K562 (cell line): Measurements from ENCODE around the gene MT1E. TPM values are rescaled to one million over a fixed set of nuclear protein-coding genes. Genes with fewer than 3 reads are reported as not detected.

Experiments used
- FOXJ3 ChIP-seq: sonication (generic); formaldehyde crosslinking; IDR thresholded peaks from 2 replicates; pipeline ENCODE4 v1.4.0; 2020; ENCODE audit warnings: mild to moderate bottlenecking, missing genetic modification reagents
- MEIS2 ChIP-seq: fragments of 450-650 bp; IDR thresholded peaks from 2 replicates; pipeline ENCODE4 v1.6.1; 2014; ENCODE audit warnings: mild to moderate bottlenecking; ENCODE audit not compliant: partially characterized antibody
- MIER1 ChIP-seq: fragments of 450-650 bp; IDR thresholded peaks from 2 replicates; pipeline ENCODE4 v1.6.1; 2016; ENCODE audit warnings: antibody characterized with exemption, mild to moderate bottlenecking, low read depth
- MTA2 ChIP-seq: fragments of 450-650 bp; IDR thresholded peaks from 2 replicates; pipeline ENCODE4 v1.6.1; 2016; ENCODE audit warnings: low read depth
- SRSF9 ChIP-seq: fragments of 200-400 bp; formaldehyde crosslinking; IDR thresholded peaks from 2 replicates; pipeline ENCODE4 v1.6.1; 2017; ENCODE audit warnings: low read depth, low read length, borderline replicate concordance
- TAF9B ChIP-seq: fragments of 450-650 bp; IDR thresholded peaks from 2 replicates; pipeline ENCODE4 v1.6.1; 2018; ENCODE audit warnings: mild to moderate bottlenecking; ENCODE audit not compliant: partially characterized antibody
- XRCC5 ChIP-seq: fragments of 200-400 bp; formaldehyde crosslinking; IDR thresholded peaks from 2 replicates; pipeline ENCODE4 v1.6.1; 2017; ENCODE audit warnings: low read depth, mild to moderate bottlenecking, low read length
- ZBTB8A ChIP-seq: fragments of 450-650 bp; IDR thresholded peaks from 2 replicates; pipeline ENCODE4 v1.6.1; 2018; ENCODE audit warnings: mild to moderate bottlenecking, moderate library complexity; ENCODE audit not compliant: partially characterized antibody
- ZNF175 ChIP-seq: fragments of 200-800 bp; sonication (Bioruptor generic); IDR thresholded peaks from 2 replicates; pipeline ENCODE4 v1.6.1; 2016; ENCODE audit warnings: low read depth, mild to moderate bottlenecking, missing genetic modification characterization, missing compliant biosample characterization
- polyA plus RNA-seq, 8 experiments: library from polyadenylated mRNA; depleted of rRNA in 4 of 8; stranded (reverse) in 5 of 8; unstranded in 3 of 8; fragments of >200 nt; fragmentation: Nextera tagmentation in 2 of 8; fragmentation: Illumina TruSeq in 1 of 8; extraction: Ambion mirVana in 2 of 8; extraction: Trizol in 1 of 8; gene quantifications; 2 replicates each; pipeline versions ENCODE4 v1.2.1 to v1.2.3, GENCODE V29; 2011 to 2014; ENCODE audit warnings: inconsistent platforms in 1 of 8, missing spikeins in 1 of 8
- total RNA-seq, 7 experiments: library from RNA; depleted of rRNA in 6 of 7; stranded (reverse); fragments of >200 nt in 6 of 7; fragmentation: Illumina TruSeq in 2 of 7; extraction: Trizol in 2 of 7; gene quantifications; 2 replicates each; pipeline versions ENCODE4 v1.2.1 to v1.2.3, GENCODE V29; 2011 to 2021; ENCODE audit warnings: low replicate concordance in 1 of 7
- TF ChIP-seq, protein P1 (sequence below): fragments of 450-650 bp; formaldehyde crosslinking; IDR thresholded peaks from 2 replicates; pipeline ENCODE4 v1.4.0; 2022; ENCODE audit warnings: mild to moderate bottlenecking, moderate library complexity
- TF ChIP-seq, protein P2 (sequence below): fragments of 250-450 bp; sonication (Bioruptor Pico); IDR thresholded peaks from 2 replicates; pipeline ENCODE4 v1.5.0; 2020; ENCODE audit warnings: mild to moderate bottlenecking, borderline replicate concordance
- TF ChIP-seq, protein P3 (sequence below): fragments of 450-650 bp; IDR thresholded peaks from 2 replicates; pipeline ENCODE4 v1.6.1; 2017; ENCODE audit warnings: antibody characterized with exemption, mild to moderate bottlenecking

The MT1E gene
- total and polyA plus RNA-seq, 9 of the 15 experiments (the other 6 are each of a cell fraction or from before 2014, with no cell fraction given) = 0.29 to 0.81 (median 0.46) TPM; not detected in 3

- TF ChIP-seq ZNF175 (CRISPR knock-in tag) (no peak), MEIS2 (no peak), TAF9B (no peak), ZBTB8A (no peak), FOXJ3 (no peak), MIER1 (no peak), MTA2 (no peak), SRSF9 (no peak), XRCC5 (no peak)
- TF ChIP-seq, protein P1, sequence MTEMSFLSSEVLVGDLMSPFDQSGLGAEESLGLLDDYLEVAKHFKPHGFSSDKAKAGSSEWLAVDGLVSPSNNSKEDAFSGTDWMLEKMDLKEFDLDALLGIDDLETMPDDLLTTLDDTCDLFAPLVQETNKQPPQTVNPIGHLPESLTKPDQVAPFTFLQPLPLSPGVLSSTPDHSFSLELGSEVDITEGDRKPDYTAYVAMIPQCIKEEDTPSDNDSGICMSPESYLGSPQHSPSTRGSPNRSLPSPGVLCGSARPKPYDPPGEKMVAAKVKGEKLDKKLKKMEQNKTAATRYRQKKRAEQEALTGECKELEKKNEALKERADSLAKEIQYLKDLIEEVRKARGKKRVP (CRISPR knock-in tag) = no peak; the same call in 1 of the 2 replicates
- TF ChIP-seq, protein P2, sequence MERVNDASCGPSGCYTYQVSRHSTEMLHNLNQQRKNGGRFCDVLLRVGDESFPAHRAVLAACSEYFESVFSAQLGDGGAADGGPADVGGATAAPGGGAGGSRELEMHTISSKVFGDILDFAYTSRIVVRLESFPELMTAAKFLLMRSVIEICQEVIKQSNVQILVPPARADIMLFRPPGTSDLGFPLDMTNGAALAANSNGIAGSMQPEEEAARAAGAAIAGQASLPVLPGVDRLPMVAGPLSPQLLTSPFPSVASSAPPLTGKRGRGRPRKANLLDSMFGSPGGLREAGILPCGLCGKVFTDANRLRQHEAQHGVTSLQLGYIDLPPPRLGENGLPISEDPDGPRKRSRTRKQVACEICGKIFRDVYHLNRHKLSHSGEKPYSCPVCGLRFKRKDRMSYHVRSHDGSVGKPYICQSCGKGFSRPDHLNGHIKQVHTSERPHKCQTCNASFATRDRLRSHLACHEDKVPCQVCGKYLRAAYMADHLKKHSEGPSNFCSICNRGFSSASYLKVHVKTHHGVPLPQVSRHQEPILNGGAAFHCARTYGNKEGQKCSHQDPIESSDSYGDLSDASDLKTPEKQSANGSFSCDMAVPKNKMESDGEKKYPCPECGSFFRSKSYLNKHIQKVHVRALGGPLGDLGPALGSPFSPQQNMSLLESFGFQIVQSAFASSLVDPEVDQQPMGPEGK (CRISPR knock-in tag) = no peak
- TF ChIP-seq, protein P3, sequence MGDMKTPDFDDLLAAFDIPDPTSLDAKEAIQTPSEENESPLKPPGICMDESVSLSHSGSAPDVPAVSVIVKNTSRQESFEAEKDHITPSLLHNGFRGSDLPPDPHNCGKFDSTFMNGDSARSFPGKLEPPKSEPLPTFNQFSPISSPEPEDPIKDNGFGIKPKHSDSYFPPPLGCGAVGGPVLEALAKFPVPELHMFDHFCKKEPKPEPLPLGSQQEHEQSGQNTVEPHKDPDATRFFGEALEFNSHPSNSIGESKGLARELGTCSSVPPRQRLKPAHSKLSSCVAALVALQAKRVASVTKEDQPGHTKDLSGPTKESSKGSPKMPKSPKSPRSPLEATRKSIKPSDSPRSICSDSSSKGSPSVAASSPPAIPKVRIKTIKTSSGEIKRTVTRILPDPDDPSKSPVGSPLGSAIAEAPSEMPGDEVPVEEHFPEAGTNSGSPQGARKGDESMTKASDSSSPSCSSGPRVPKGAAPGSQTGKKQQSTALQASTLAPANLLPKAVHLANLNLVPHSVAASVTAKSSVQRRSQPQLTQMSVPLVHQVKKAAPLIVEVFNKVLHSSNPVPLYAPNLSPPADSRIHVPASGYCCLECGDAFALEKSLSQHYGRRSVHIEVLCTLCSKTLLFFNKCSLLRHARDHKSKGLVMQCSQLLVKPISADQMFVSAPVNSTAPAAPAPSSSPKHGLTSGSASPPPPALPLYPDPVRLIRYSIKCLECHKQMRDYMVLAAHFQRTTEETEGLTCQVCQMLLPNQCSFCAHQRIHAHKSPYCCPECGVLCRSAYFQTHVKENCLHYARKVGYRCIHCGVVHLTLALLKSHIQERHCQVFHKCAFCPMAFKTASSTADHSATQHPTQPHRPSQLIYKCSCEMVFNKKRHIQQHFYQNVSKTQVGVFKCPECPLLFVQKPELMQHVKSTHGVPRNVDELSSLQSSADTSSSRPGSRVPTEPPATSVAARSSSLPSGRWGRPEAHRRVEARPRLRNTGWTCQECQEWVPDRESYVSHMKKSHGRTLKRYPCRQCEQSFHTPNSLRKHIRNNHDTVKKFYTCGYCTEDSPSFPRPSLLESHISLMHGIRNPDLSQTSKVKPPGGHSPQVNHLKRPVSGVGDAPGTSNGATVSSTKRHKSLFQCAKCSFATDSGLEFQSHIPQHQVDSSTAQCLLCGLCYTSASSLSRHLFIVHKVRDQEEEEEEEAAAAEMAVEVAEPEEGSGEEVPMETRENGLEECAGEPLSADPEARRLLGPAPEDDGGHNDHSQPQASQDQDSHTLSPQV = peak; percentile 58
Measured at GRCh38 chr16:56608043-56608875, 17.3 kb upstream of the MT1E start, which contains the start of gene MT2A (continued).
